K562 (cell line): ENCODE results near the gene SPAG9. TPM values are rescaled to one million over a fixed set of nuclear protein-coding genes. Genes with fewer than 3 reads are reported as not detected.

Experiments
- BRD9 ChIP-seq: fragments of 450-650 bp; IDR thresholded peaks from 2 replicates; pipeline ENCODE4 v1.6.1; 2018; ENCODE audit warnings: low read depth; ENCODE audit not compliant: partially characterized antibody
- COPS2 ChIP-seq: fragments of 450-650 bp; conservative IDR thresholded peaks from 2 replicates; pipeline ENCODE4 v1.6.1; 2016; ENCODE audit warnings: mild to moderate bottlenecking, moderate library complexity
- EGR1 ChIP-seq: fragments of 450-650 bp; conservative IDR thresholded peaks from 2 replicates; pipeline ENCODE4 v1.6.1; 2017; ENCODE audit warnings: mild to moderate bottlenecking
- HSF4 ChIP-seq: fragments of 250-450 bp; sonication (Bioruptor Pico); IDR thresholded peaks from 2 replicates; pipeline ENCODE4 v2.1.2; 2022; ENCODE audit warnings: mild to moderate bottlenecking, moderate library complexity, borderline replicate concordance
- KDM1A ChIP-seq, 2 experiments: fragments of 450-650 bp; IDR thresholded peaks; 2 replicates each; pipeline ENCODE4 v1.6.1; 2016; ENCODE audit warnings: mild to moderate bottlenecking in 2 of 2
- MED1 ChIP-seq: sonication (generic); formaldehyde crosslinking; IDR thresholded peaks from 2 replicates; pipeline ENCODE4 v1.8.1; 2023; ENCODE audit warnings: missing genetic modification reagents, borderline replicate concordance
- MLLT1 ChIP-seq, 2 experiments: fragments of 450-650 bp; IDR thresholded peaks; 2 replicates each; pipeline ENCODE4 v1.6.1; 2016
- MTF1 ChIP-seq: fragments of 250-450 bp; sonication (Bioruptor Pico); IDR thresholded peaks from 2 replicates; pipeline ENCODE4 v1.9.0; 2021; ENCODE audit warnings: moderate library complexity, mild to moderate bottlenecking, inconsistent platforms, borderline replicate concordance
- NCOA2 ChIP-seq, 2 experiments: fragments of 450-650 bp; IDR thresholded peaks; 2 replicates each; pipeline ENCODE4 v1.6.1; 2018; ENCODE audit warnings: mild to moderate bottlenecking in 2 of 2, moderate library complexity in 1 of 2; ENCODE audit not compliant: partially characterized antibody in 2 of 2
- POLR3A ChIP-seq: IDR thresholded peaks from 2 replicates; pipeline ENCODE4 v1.6.1; 2011; ENCODE audit warnings: borderline replicate concordance, mild to moderate bottlenecking, moderate library complexity; ENCODE audit not compliant: insufficient read length, insufficient read depth; ENCODE audit errors: extremely low read depth
- SMARCA5 ChIP-seq: fragments of 450-650 bp; IDR thresholded peaks from 2 replicates; pipeline ENCODE4 v1.6.1; 2016
- SRSF1 ChIP-seq: fragments of 200-400 bp; formaldehyde crosslinking; IDR thresholded peaks from 2 replicates; pipeline ENCODE4 v1.6.1; 2017; ENCODE audit warnings: mild to moderate bottlenecking, low read depth, low read length, moderate library complexity
- TFAM ChIP-seq: fragments of 250-450 bp; sonication (Bioruptor Pico); conservative IDR thresholded peaks from 2 replicates; pipeline ENCODE4 v1.5.0; 2021; ENCODE audit warnings: mild to moderate bottlenecking, moderate library complexity
- TFE3 ChIP-seq: fragments of 450-650 bp; formaldehyde crosslinking; IDR thresholded peaks from 2 replicates; pipeline ENCODE4 v1.4.0; 2020; ENCODE audit warnings: mild to moderate bottlenecking, mixed read lengths
- ZC3H4 ChIP-seq: sonication (generic); formaldehyde crosslinking; IDR thresholded peaks from 2 replicates; pipeline ENCODE4 v1.9.0; 2021; ENCODE audit warnings: missing genetic modification reagents, borderline replicate concordance
- ZNF239 ChIP-seq: fragments of 250-450 bp; sonication (Bioruptor Pico); IDR thresholded peaks from 2 replicates; pipeline ENCODE4 v1.4.0; 2020; ENCODE audit warnings: mild to moderate bottlenecking
- polyA plus RNA-seq, 8 experiments: library from polyadenylated mRNA; depleted of rRNA in 4 of 8; stranded (reverse) in 5 of 8; unstranded in 3 of 8; fragments of >200 nt; fragmentation: Nextera tagmentation in 2 of 8; fragmentation: Illumina TruSeq in 1 of 8; extraction: Ambion mirVana in 2 of 8; extraction: Trizol in 1 of 8; gene quantifications; 2 replicates each; pipeline versions ENCODE4 v1.2.1 to v1.2.3, GENCODE V29; 2011 to 2014; ENCODE audit warnings: inconsistent platforms in 1 of 8, missing spikeins in 1 of 8
- total RNA-seq, 7 experiments: library from RNA; depleted of rRNA in 6 of 7; stranded (reverse); fragments of >200 nt in 6 of 7; fragmentation: Illumina TruSeq in 2 of 7; extraction: Trizol in 2 of 7; gene quantifications; 2 replicates each; pipeline versions ENCODE4 v1.2.1 to v1.2.3, GENCODE V29; 2011 to 2021; ENCODE audit warnings: low replicate concordance in 1 of 7
- TF ChIP-seq, protein P1 (sequence below): sonication (generic); formaldehyde crosslinking; IDR thresholded peaks from 2 replicates; pipeline ENCODE4 v1.8.0; 2023; ENCODE audit warnings: missing genetic modification reagents, mild to moderate bottlenecking, borderline replicate concordance
- TF ChIP-seq, protein P2 (sequence below): fragments of 450-650 bp; formaldehyde crosslinking; IDR thresholded peaks from 2 replicates; pipeline ENCODE4 v1.4.0; 2020; ENCODE audit warnings: mild to moderate bottlenecking, moderate library complexity

Gene SPAG9
- total and polyA plus RNA-seq, 9 of the 15 experiments (the other 6 are each of a cell fraction or from before 2014, with no cell fraction given) = 12.2 to 99.2 (median 58.2) TPM

DNA sequence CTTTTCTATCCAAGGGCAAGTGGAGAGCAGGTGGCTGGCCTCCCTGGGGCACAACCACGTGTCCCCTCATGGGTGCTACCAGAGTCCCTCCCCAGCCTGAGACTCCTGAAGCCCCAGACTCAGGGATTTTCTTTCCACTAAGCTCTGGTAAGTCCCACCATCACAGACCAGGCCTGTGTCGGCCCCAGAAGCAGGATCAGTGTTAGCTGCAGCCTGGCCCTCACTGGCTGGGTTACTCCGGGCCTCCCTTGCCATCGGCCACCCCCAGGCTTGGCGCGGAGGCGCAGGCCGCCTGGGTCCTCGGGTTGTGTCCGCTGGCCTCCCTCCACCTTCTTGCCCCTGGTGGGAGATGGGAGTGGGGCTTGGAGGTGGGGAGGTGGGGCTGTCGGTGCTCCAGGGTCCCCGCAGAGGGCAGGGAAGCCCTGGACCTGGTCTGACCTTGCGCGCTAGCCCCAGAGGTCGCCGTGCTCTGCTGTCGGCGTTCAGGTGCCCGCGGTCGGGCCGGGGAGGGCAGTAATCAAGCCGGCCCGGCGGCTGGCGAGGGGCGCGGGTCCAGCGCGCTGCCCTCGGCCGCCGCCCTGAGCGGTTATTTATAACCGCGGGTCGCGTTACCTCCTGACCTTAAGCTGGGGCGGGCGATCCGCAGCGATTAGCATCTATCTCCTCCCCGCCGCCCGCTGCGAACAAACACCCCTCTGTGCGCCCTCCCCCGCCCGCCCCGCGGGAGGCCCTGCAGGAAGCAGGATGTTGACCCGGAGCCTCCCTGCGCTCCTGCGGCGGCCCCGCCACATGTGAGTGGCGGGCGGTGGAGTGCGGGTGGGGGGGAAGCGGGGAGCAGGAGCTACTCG is 176.4 kb downstream of the SPAG9 start (continued):
- TF ChIP-seq HSF4 (no peak), COPS2 (no peak), ZC3H4 (no peak; the same call in 1 of the 2 replicates), MLLT1 (IDR thresholded peaks at IDR 0.05) (no peak; a peak in 1 of 4 replicates), MTF1 (CRISPR knock-in tag) (no peak), SMARCA5 (no peak), SRSF1 (no peak), BRD9 (no peak), NCOA2 (IDR thresholded peaks at IDR 0.05; ENCODE audit: partially characterized antibody in 2 of 2) (no peak), TFAM (CRISPR knock-in tag) (no peak), MED1 (CRISPR knock-in tag) (no peak), TFE3 (CRISPR knock-in tag) (no peak), KDM1A (IDR thresholded peaks at IDR 0.05) (peak; percentile 73 to 76), EGR1 (peak; percentile 75), POLR3A (no peak), ZNF239 (CRISPR knock-in tag) (no peak)
- TF ChIP-seq, protein P1, sequence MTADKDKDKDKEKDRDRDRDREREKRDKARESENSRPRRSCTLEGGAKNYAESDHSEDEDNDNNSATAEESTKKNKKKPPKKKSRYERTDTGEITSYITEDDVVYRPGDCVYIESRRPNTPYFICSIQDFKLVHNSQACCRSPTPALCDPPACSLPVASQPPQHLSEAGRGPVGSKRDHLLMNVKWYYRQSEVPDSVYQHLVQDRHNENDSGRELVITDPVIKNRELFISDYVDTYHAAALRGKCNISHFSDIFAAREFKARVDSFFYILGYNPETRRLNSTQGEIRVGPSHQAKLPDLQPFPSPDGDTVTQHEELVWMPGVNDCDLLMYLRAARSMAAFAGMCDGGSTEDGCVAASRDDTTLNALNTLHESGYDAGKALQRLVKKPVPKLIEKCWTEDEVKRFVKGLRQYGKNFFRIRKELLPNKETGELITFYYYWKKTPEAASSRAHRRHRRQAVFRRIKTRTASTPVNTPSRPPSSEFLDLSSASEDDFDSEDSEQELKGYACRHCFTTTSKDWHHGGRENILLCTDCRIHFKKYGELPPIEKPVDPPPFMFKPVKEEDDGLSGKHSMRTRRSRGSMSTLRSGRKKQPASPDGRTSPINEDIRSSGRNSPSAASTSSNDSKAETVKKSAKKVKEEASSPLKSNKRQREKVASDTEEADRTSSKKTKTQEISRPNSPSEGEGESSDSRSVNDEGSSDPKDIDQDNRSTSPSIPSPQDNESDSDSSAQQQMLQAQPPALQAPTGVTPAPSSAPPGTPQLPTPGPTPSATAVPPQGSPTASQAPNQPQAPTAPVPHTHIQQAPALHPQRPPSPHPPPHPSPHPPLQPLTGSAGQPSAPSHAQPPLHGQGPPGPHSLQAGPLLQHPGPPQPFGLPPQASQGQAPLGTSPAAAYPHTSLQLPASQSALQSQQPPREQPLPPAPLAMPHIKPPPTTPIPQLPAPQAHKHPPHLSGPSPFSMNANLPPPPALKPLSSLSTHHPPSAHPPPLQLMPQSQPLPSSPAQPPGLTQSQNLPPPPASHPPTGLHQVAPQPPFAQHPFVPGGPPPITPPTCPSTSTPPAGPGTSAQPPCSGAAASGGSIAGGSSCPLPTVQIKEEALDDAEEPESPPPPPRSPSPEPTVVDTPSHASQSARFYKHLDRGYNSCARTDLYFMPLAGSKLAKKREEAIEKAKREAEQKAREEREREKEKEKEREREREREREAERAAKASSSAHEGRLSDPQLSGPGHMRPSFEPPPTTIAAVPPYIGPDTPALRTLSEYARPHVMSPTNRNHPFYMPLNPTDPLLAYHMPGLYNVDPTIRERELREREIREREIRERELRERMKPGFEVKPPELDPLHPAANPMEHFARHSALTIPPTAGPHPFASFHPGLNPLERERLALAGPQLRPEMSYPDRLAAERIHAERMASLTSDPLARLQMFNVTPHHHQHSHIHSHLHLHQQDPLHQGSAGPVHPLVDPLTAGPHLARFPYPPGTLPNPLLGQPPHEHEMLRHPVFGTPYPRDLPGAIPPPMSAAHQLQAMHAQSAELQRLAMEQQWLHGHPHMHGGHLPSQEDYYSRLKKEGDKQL (CRISPR knock-in tag) = no peak
- TF ChIP-seq, protein P2, sequence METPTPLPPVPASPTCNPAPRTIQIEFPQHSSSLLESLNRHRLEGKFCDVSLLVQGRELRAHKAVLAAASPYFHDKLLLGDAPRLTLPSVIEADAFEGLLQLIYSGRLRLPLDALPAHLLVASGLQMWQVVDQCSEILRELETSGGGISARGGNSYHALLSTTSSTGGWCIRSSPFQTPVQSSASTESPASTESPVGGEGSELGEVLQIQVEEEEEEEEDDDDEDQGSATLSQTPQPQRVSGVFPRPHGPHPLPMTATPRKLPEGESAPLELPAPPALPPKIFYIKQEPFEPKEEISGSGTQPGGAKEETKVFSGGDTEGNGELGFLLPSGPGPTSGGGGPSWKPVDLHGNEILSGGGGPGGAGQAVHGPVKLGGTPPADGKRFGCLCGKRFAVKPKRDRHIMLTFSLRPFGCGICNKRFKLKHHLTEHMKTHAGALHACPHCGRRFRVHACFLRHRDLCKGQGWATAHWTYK (CRISPR knock-in tag) = peak; percentile 76; the same call in 1 of the 2 replicates
